GM21447 (cell line): ENCODE data around the gene OR2G6.
"Not testable (repeated sequence)": the region's sequence is repeated elsewhere in the genome, so short reads cannot be mapped to it uniquely, and the experiment has no call there.

Source experiments
- ATAC-seq: cut with Tn5 transposase; IDR thresholded peaks from one replicate; pipeline ENCODE4 v1.9.1; 2021; ENCODE audit not compliant: unreplicated experiment

The OR2G6 gene

DNA sequence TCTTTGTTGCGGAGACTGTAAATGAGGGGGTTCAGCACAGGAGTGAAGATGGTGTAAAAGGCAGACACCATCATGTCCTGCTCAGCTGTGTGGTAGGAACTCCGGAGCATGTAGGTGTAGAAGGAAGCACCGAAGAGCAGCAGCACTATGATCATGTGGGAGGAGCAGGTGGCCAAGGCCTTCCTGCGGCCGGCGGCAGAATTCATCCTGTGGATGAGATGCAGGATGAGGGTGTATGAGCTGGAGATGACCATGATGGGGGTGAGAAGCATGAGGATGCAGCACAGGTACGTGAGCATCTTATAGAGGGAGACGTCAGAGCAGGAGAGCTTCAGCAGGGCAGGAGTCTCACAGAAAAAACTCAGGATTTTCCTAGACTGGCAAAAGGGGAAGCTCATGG lies 66.0 kb downstream of the OR2G6 start:
- not testable (repeated sequence) for ATAC-seq

DNA sequence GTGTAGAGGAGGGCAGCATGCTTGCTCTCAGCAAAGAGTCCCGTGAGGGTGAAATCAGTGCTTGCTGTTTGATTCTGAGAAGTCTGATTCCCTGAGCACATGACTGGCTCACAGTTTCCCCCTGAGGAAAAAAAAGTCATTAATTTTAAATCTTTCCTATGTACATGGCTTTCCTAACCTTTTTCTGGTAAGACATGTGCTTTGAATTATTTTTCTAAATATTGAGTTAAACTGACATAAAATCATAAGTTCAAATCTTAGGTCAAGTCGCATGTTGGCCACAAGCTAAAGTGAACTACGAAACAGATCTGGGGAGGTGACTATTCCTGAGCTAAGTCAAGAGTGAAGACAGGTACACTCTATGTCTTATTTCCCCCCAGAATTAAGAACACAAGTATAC lies 66.8 kb downstream of the OR2G6 start, which contains the start of gene OR2T34:
Gene OR2T34 (minus strand): TSS at position 101 of the 400 bp plus-strand sequence. CDS start 0 bp downstream, at position 101.
- not testable (repeated sequence) for ATAC-seq

DNA sequence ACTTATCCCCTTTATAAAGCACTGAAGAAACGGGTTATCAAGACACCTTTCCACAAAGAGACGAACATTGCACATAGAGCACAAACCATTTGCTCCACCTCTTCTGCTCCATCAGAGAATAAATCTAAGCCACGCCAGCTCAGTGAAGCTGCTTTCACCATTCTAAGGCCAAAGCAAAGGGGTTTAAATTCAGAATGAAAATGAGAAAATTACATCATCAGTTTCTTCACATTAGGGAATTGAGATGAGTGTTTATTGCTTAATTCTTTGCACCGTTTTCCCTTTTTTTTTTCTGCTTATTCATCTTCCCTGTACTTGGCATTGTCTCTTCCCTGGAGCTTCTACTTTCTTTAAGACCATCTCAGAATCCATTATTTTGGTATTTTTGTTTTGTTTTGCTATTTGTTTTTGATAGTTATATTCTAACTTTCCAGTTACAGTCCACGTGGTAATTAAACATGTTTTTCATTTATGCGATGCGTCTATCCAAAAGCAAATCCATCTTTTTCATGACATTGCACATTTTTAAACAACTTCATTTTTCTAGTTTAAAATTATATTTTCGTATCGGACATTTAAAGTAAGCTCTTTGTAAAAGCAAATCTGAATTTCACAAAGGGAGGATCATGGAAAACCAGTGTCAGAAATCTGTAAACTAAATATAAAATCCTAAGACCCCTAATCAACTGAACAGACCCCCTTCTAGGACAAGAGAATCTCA lies 68.5 kb downstream of the OR2G6 start:
- ATAC-seq, result no peak
